ENCODE data around the gene HES1. TPM values are rescaled to one million over a fixed set of nuclear protein-coding genes. Genes with fewer than 3 reads are reported as not detected.

Gene HES1, protein sequence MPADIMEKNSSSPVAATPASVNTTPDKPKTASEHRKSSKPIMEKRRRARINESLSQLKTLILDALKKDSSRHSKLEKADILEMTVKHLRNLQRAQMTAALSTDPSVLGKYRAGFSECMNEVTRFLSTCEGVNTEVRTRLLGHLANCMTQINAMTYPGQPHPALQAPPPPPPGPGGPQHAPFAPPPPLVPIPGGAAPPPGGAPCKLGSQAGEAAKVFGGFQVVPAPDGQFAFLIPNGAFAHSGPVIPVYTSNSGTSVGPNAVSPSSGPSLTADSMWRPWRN
- 99.9 to 108 TPM (median 104 TPM) in 3 replicates for total RNA-seq

DNA sequence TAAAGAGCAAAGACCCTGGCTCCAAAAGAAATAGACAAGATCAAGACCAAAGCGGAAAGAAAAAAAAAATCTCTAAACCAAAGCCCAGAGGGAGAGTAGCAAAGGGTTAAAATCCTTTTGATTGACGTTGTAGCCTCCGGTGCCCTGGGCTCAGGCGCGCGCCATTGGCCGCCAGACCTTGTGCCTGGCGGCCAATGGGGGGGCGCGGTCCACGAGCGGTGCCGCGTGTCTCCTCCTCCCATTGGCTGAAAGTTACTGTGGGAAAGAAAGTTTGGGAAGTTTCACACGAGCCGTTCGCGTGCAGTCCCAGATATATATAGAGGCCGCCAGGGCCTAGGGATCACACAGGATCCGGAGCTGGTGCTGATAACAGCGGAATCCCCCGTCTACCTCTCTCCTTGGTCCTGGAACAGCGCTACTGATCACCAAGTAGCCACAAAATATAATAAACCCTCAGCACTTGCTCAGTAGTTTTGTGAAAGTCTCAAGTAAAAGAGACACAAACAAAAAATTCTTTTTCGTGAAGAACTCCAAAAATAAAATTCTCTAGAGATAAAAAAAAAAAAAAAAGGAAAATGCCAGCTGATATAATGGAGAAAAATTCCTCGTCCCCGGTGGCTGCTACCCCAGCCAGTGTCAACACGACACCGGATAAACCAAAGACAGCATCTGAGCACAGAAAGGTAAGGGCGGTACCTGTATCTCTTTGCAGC is at the start of gene HES1:
TSS of gene HES1 (plus strand) at position 343 of the 713 bp plus-strand sequence. CDS start at position 576, 233 bp downstream.
- DNase-seq (ENCODE audit: low spot score in 2 of 2, unreplicated experiment in 2 of 2) = peak; percentile 89 to 90
- no peaks in the 10 kb centered on the region for H3K27me3 Mint-ChIP-seq (ENCODE audit: low read depth)
- H3K9me3 Mint-ChIP-seq = no peaks in the 10 kb centered on the region
- H3K4me1 Mint-ChIP-seq = peaks cover 53% of the 10 kb centered on the region
- H3K27ac Mint-ChIP-seq = peak within 1 kb of the TSS; percentile 98
- H3K36me3 Mint-ChIP-seq = peaks cover 7% of the 10 kb centered on the region
- TF ChIP-seq, protein P1, sequence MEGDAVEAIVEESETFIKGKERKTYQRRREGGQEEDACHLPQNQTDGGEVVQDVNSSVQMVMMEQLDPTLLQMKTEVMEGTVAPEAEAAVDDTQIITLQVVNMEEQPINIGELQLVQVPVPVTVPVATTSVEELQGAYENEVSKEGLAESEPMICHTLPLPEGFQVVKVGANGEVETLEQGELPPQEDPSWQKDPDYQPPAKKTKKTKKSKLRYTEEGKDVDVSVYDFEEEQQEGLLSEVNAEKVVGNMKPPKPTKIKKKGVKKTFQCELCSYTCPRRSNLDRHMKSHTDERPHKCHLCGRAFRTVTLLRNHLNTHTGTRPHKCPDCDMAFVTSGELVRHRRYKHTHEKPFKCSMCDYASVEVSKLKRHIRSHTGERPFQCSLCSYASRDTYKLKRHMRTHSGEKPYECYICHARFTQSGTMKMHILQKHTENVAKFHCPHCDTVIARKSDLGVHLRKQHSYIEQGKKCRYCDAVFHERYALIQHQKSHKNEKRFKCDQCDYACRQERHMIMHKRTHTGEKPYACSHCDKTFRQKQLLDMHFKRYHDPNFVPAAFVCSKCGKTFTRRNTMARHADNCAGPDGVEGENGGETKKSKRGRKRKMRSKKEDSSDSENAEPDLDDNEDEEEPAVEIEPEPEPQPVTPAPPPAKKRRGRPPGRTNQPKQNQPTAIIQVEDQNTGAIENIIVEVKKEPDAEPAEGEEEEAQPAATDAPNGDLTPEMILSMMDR (IDR thresholded peaks at IDR 0.05; ENCODE audit: unreplicated experiment) = no peak
- H3K4me3 Mint-ChIP-seq = peak within 1 kb of the TSS; percentile 96

DNA sequence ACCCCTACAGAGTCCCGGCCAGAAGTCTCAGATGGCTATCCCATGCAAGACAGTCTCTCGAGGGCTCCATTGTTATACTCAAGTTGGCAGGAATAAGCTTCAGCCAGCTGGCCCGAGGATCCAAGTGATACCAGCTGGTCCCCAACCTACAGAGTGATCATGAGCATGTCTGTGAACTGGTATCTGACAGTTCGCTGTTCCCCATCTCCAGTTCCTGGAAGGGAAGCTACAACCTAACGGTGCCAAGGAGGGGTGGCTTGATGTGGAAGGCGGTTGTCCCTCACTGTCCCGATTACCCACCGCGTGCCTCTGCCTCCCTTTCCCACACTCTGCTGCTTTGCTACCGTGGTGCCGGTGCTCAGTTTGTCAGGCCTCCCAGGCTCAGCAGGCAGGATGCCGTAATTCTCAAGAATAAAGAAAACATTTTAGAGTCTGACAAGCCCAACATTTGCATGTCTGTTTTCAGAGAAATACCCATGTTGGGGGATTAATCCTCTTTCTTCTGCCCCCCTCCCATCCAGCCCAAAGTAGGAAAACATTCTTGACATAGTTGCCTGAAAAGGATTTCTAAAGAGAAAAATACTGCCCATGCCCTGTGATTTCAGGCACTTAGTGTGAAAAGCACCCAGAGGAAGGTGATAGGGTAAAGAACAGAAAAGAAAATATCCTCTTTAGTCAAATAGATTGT is 49.4 kb upstream of the HES1 start:
- Mint-ChIP-seq H3K4me1 (peaks cover 55% of the 10 kb centered on the region), H3K27me3 (ENCODE audit: low read depth) (peaks cover 8% of the 10 kb centered on the region), H3K4me3 (no peak overlapping the region), H3K27ac (peak overlapping the region; percentile 91), H3K9me3 (no peaks in the 10 kb centered on the region), H3K36me3 (no peaks in the 10 kb centered on the region)
- no peak for DNase-seq (ENCODE audit: low spot score in 2 of 2, unreplicated experiment in 2 of 2)
- TF ChIP-seq, protein P1 (IDR thresholded peaks at IDR 0.05; ENCODE audit: unreplicated experiment) = no peak

DNA sequence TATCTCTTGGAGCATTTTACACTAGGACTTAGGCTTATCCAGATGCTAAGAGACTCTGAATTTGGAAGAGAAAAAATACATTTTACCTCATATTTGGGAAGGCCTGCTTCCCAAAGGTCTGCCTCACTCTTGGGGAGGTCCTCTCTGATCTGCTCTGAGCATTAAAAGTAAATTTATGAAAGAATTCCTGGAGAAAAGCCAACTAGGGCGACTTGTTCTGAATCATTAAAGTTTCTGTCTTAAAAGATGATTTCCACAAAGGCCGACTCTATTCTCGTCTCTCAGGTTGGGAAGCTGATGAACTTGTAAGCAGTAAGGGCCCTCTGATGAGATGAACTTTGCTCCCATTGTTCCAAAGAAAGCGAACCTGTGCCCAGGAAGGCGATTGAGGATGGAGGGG is 48.7 kb upstream of the HES1 start:
- TF ChIP-seq, protein P1 (IDR thresholded peaks at IDR 0.05; ENCODE audit: unreplicated experiment) = no peak
- H3K27me3 Mint-ChIP-seq (ENCODE audit: low read depth) = peaks cover 5% of the 10 kb centered on the region
- H3K27ac Mint-ChIP-seq = peak overlapping the region; percentile 91
- H3K9me3 Mint-ChIP-seq = no peaks in the 10 kb centered on the region
- DNase-seq (ENCODE audit: low spot score in 2 of 2, unreplicated experiment in 2 of 2) = no peak
- H3K4me3 Mint-ChIP-seq = no peak overlapping the region
- H3K4me1 Mint-ChIP-seq = peaks cover 57% of the 10 kb centered on the region
- H3K36me3 Mint-ChIP-seq = no peaks in the 10 kb centered on the region

DNA sequence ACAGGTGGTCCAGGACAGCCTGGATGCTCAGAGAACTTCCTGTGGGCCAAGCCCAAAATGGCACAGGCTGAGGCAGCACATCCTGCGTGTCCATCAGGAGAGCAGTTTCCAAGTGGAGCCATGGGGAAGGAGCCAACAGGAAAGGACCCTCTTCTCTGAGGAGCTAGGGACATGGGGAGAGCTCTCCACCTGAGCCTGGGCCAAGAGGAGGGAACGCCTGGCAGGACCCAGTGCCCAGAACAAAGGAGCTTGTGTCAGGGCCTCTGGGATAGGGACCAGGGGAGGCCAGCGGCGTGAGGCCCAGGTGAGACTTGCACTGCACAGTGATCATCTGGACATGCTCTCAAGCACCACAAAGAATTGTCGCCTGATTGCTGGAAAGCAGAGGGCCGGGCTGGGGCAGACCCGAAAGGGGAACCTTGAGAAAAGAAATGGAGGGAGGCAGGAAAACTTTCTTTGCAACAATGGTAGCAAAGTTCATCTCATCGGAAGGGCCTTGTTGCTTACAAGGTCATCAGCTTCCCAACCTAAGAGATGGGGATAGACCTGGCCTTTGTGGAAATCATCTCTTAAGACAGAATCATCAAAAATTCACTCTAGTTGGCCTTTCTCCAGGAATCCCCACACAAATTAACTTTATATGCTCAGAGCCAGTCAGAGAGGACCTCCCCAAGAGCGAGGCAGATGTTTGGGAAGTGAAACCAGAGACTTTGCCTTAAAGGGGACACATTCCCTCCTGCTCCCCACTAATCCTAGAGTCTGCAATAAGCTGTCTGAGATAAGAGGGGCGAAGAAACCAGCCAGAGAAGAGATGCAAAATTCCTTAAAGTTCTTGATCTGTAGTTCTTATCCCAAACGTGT is 47.7 kb upstream of the HES1 start:
- Mint-ChIP-seq H3K4me3 (no peak overlapping the region), H3K4me1 (peaks cover 57% of the 10 kb centered on the region), H3K27me3 (ENCODE audit: low read depth) (peaks cover 3% of the 10 kb centered on the region), H3K9me3 (no peaks in the 10 kb centered on the region), H3K27ac (no peak overlapping the region), H3K36me3 (no peaks in the 10 kb centered on the region)
- no peak for DNase-seq (ENCODE audit: low spot score in 2 of 2, unreplicated experiment in 2 of 2)
- TF ChIP-seq, protein P1 (IDR thresholded peaks at IDR 0.05; ENCODE audit: unreplicated experiment) = no peak
